ENCODE measurements around the gene PLCL2. TPM values are rescaled to one million over a fixed set of nuclear protein-coding genes. Genes with fewer than 3 reads are reported as not detected.
"Not testable (repeated sequence)": the region's sequence is repeated elsewhere in the genome, so short reads cannot be mapped to it uniquely, and the experiment has no call there.

PLCL2 gene
- total RNA-seq, 1 donor from 2014 or later: 1.2 TPM

- DNase-seq (ENCODE audit: low read depth): no peak
Measured at GRCh38 chr3:17065881-17066280, 181.1 kb downstream of the PLCL2 start.

GRCh38 chr3:17069754-17070153 is 185.0 kb downstream of the PLCL2 start:
- DNase-seq (ENCODE audit: low read depth): no peak

GRCh38 chr3:17070161-17070959 is 185.6 kb downstream of the PLCL2 start:
- peak; percentile 20 for DNase-seq (ENCODE audit: low read depth)

- DNase-seq (ENCODE audit: low read depth): no peak
Measured at GRCh38 chr3:17074559-17074958, 189.8 kb downstream of the PLCL2 start.

DNA sequence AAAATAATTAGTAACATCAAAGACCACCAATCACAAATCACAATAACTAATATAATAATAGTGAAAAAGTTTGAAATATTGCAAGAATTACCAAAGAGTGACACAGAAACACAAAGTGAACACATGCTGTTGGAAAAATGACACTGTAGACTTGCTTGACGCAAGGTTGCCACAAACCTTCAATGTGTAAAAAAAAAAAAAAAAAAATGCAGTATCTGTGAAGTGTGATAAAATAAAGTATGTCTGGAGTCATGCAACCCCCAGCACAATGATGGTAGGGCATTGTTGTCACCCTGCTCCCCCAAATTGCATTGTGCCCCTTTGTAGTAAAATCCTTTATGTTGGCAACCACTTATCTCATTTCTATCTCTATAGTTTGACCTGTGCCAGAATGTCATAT is 190.6 kb downstream of the PLCL2 start:
- DNase-seq (ENCODE audit: low read depth): no peak

DNA sequence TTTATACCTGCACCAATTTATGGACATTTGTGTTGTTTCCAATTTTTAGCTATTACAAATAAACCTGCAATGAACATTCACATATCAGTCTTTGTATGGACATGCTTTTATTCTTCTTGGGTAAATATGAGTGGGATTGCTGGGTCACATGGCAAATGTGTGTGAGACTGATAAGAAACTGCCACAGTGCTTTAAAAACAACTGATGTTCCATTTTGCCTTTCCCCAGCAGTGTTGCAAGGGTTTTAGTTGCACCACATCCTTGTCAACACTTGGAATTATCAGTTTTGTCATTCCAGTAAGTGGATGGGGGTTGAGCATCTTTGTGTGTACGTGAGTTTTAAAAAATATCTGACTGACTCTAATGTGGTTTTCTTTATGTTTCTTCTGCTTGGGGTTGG is 191.2 kb downstream of the PLCL2 start:
- no peak for DNase-seq (ENCODE audit: low read depth)

DNA sequence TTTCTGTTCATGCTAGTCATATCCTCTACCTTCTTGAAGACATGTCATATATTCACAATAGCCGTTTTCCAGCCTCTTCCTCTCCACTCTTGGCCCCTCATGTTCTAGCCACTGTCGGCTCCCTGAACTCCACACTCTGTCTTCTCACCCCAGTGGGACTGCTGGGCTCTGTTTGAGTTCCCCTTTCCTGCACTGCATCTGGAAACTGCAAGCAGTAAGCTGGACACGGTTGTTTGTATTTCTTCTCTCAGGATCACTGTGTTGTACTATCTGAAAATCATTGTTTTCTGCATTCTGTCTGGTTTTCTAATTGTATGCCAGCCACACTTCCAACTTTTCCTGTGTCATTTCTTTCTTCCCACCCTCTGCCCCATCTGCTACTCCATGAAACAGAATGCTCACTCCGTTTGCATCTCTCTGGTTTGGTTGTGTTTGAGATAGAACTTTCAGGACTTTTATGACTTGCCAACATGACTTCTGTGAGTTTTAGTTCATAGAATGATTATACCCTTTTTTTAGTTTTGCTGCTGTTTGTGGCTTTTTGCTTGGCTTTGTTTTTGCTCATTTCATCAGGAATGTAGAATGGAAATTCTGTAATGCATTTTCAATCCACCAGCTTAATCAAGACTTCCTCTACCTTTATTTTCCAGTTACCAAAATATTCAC is 192.3 kb downstream of the PLCL2 start:
- no peak for DNase-seq (ENCODE audit: low read depth)

- no peak for DNase-seq (ENCODE audit: low read depth)
Measured at GRCh38 chr3:17077606-17078005, 192.9 kb downstream of the PLCL2 start.

- DNase-seq (ENCODE audit: low read depth): no peak
Measured at GRCh38 chr3:17078926-17079465, 194.2 kb downstream of the PLCL2 start.

- no peak for DNase-seq (ENCODE audit: low read depth)
Measured at GRCh38 chr3:17079933-17080332, 195.2 kb downstream of the PLCL2 start.

DNA sequence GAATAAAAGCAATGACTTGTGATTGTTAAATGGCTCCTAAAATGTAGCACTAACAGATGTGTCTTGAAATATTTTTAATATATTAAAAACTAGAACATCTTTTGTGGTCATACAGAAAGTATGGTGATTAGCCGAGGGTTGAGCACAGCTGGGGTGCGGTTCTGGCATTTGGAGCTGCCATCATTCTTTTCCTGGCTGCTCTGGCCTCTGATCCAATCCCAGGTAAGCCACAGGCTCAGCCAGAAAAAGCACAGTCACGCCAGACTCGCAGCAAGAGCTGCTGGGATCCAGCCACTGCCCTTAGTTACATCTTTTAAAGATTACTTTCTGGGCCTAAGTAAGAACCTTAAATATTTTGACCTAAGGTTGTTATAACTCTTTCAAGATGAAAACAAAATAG is 196.8 kb downstream of the PLCL2 start:
- DNase-seq (ENCODE audit: low read depth): peak; percentile 32

DNA sequence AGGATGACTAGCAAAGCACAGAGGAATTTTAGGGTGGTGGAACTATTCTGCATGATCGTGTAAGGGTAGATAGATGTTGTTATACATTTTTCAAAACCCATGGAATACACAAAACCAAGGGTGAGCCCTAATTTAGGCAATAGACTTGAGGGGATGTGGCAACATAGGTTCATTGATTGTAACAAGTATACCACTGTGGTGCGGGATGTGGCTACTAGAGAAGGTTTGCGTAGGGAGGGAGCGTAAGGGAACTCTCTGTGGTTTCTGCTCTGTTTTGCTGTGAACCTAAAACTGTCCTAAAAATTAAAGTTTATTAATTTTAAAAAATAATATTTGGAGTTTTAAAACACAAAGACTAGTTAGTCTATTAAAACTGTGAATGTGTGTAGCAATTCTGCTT is 202.8 kb downstream of the PLCL2 start:
- no peak for DNase-seq (ENCODE audit: low read depth)

DNA sequence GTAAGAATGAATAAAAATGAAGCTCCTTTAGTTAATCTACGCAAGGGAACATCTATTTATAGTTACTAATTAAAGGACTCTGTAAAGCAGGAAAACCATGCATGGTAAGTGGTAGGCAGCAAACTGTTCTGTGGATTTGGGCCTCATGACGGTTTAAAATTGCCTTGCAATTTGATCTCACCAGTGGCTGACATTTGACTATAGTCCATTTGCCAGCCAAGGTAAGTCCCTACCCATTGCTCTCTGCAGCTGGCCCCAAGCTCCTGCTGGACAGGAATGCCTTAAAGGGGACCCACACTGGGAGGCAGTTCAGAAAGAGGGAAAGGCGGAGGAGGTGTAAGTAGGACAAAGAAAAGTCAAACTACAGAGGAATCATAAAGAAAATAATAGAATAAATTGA is 203.3 kb downstream of the PLCL2 start:
- peak; percentile 30 for DNase-seq (ENCODE audit: low read depth)

DNA sequence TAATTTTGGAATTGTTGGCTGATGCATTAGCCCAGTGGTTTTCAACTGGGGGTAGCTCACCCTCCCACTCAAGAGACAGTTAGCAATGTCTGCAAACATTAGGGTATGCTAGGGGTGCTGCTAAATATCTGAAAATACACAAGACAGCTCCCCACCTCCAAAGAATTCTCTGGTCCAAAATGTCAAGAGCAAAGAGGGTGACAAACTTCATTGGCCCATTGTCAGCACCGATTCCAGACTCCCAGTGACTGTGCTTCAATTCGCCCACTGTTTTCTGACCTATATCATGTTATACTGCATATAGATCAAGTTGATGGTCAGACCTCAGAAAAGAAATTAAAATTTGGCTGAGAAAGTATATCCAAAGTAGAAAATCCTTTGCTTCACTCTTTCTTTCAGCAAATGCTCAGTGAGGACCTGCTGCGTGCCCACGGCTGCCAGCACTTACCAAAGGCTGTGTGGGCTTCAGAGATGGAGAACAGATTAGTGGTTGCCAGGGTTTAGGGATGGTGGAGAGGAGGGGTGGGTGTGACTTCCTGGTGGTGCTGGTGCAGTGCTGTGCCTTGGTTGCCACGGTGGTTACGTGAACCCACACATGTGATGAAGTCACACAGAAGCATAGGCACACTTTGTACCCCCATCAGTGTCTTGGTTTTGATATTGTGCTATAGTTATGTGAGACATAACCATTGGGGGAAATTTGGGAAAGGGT is 204.0 kb downstream of the PLCL2 start:
- no peak for DNase-seq (ENCODE audit: low read depth)

GRCh38 chr3:17089314-17089700 is 204.6 kb downstream of the PLCL2 start:
- no peak for DNase-seq (ENCODE audit: low read depth)

DNA sequence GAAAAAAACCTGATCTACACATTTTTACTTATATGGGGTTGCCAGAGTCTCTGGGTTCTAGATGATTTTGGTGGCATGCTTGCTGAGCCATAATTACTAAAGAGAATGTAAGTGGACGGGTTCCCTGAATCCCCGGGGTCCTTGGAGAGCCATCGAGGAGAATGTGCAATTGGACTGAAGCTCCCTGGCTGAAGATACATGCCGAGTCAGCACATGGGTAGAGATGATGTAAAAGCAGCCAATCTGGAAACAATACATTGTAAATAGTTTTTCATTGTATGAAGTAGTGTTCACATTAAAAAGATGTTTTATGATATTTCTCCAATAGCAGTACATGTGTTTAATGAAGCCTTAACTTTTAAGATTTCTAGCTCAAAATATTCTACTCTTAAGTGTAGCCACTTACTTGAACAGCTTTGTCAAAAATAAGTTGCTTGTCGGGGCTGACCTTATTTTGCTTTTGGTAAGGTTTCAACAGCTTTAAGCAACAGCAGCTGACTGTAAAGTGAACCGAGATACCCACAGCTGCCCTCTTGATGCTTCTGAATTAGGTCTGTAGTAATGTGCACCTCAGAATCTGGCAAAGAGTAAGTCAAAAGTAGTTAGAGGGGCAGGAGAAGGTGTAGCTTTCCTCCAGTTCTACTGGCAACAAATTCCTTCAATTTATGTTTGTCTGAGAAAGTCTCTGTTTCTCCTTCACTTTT is 205.7 kb downstream of the PLCL2 start:
- DNase-seq (ENCODE audit: low read depth): no peak

- no peak for DNase-seq (ENCODE audit: low read depth)
Measured at GRCh38 chr3:17091910-17092582, 207.3 kb downstream of the PLCL2 start.

- DNase-seq (ENCODE audit: low read depth): no peak
Measured at GRCh38 chr3:17092583-17092933, 207.8 kb downstream of the PLCL2 start.

DNA sequence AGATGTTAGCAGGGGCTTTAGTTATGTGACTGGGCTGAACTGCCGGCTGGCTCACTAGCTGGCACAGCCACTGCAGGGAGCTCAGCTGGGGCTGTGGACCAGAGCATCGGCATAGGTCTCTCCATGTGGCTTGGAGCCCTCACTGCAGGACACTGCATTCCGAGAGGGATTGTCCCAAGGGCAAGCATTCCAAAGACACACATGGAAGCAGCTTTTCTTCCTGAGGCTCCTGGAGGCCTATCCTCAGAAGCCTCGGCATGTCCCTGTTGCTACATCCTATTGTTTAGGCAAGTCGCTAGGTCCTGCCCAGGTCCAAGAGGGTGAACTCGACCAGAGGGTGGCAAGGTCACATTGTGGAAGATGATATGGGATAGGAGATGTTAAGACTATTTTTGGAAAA is 209.8 kb downstream of the PLCL2 start:
- DNase-seq (ENCODE audit: low read depth): no peak

- no peak for DNase-seq (ENCODE audit: low read depth)
Measured at GRCh38 chr3:17103579-17103978, 218.8 kb downstream of the PLCL2 start.

- DNase-seq (ENCODE audit: low read depth): not testable (repeated sequence)
Measured at GRCh38 chr3:17106801-17107200, 222.0 kb downstream of the PLCL2 start.
